ENCODE data around the gene KIAA1191. TPM values are rescaled to one million over a fixed set of nuclear protein-coding genes. Genes with fewer than 3 reads are reported as not detected.

The KIAA1191 gene
- total and polyA plus RNA-seq, 2 of the 4 experiments (the other 2 are of a cell fraction) = 114 to 124 TPM

DNA sequence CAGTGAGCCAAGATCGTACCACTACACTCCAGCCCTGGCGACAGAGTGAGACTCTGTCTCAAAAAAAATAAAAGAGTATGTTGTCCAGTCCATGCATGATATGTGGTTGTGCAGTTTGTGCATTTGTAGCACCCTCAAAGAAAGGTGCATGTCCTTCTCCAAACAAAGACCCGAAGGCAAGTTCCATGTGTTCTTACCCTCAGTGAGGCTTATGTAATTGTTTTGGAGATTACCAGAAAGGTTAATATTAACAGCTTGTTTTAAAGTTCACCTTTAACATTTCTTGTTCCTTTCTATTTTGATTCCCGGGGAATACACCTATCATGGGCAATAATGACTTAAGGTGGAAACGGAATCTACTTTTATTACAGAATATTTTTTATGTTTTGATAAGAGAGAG is 22.3 kb downstream of the KIAA1191 start:
- Histone ChIP-seq H3K27ac (ENCODE audit: insufficient read depth, low read length) (no peak overlapping the region), H2AK9ac (replicated peaks; ENCODE audit: low read depth, low read length, poor library complexity) (no peak overlapping the region), H4K5ac (ENCODE audit: low read depth, low read length) (no peak overlapping the region), H2BK5ac (ENCODE audit: low read depth, low read length, poor library complexity, severe bottlenecking) (no peak overlapping the region), H2BK15ac (ENCODE audit: low read depth, low read length) (no peak overlapping the region), H3K9me3 (ENCODE audit: control insufficient read depth, insufficient read depth, low read length) (no peaks in the 10 kb centered on the region), H3K4me2 (ENCODE audit: low read depth, low read length) (no peak overlapping the region), H4K8ac (ENCODE audit: low read depth in 2 of 2, low read length in 2 of 2) (no peak overlapping the region), H3K4me1 (ENCODE audit: control insufficient read depth, insufficient read depth, low read length) (no peaks in the 10 kb centered on the region), H3K27me3 (ENCODE audit: control insufficient read depth, insufficient read depth, low read length) (no peaks in the 10 kb centered on the region), H3K18ac (ENCODE audit: low read depth, low read length) (no peak overlapping the region), H2BK120ac (ENCODE audit: low read depth, low read length) (no peak overlapping the region), H2AFZ (replicated peaks; ENCODE audit: low read length, poor library complexity) (no peak overlapping the region), H3K23ac (ENCODE audit: low read depth, low read length) (no peak overlapping the region), H2BK20ac (ENCODE audit: low read depth, low read length) (no peak overlapping the region), H4K20me1 (ENCODE audit: insufficient read depth, low read length) (no peaks in the 10 kb centered on the region), H3K36me3 (ENCODE audit: control insufficient read depth, insufficient read depth, low read length) (peaks cover 18% of the 10 kb centered on the region), H3K9ac (ENCODE audit: low read depth, low read length) (no peak overlapping the region), H3K4me3 (ENCODE audit: insufficient read depth, low read depth, low read length) (no peak overlapping the region), H3K79me1 (ENCODE audit: low read depth in 1 of 2, low read length in 2 of 2) (no peaks in the 10 kb centered on the region), H3K56ac (ENCODE audit: extremely low read depth, insufficient read depth, low read length) (no peak overlapping the region), H3K14ac (replicated peaks; ENCODE audit: low read depth, low read length) (no peak overlapping the region), H4K91ac (ENCODE audit: insufficient read depth, low read depth, low read length) (no peak overlapping the region), H3K4ac (ENCODE audit: low read depth, low read length) (no peak overlapping the region), H3K9me1 (ENCODE audit: insufficient read depth, low read length) (no peaks in the 10 kb centered on the region), H2AK5ac (ENCODE audit: low read depth, low read length) (no peak overlapping the region)
- TF ChIP-seq, protein P1, sequence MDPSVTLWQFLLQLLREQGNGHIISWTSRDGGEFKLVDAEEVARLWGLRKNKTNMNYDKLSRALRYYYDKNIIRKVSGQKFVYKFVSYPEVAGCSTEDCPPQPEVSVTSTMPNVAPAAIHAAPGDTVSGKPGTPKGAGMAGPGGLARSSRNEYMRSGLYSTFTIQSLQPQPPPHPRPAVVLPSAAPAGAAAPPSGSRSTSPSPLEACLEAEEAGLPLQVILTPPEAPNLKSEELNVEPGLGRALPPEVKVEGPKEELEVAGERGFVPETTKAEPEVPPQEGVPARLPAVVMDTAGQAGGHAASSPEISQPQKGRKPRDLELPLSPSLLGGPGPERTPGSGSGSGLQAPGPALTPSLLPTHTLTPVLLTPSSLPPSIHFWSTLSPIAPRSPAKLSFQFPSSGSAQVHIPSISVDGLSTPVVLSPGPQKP (IDR thresholded peaks at IDR 0.05; ENCODE audit: borderline replicate concordance, low read depth, low read length) = no peak
- TF ChIP-seq CHD1 (IDR thresholded peaks at IDR 0.05; ENCODE audit: low read depth, low read length) (no peak), MAFK (IDR thresholded peaks at IDR 0.05; ENCODE audit: low read depth, low read length) (no peak), MXI1 (IDR thresholded peaks at IDR 0.05; ENCODE audit: borderline replicate concordance, low read depth, low read length) (no peak), FOS (IDR thresholded peaks at IDR 0.05; ENCODE audit: low read depth, low read length) (no peak), NFE2L2 (IDR thresholded peaks at IDR 0.05; ENCODE audit: low read depth, low read length) (no peak), MAZ (IDR thresholded peaks at IDR 0.05; ENCODE audit: borderline replicate concordance, low read depth, low read length) (no peak)
- no TSS peak for BruUV-seq (replicated peaks)
- no CpG with 5 or more reads among the region's 5 CpGs for WGBS, 2 experiments (ENCODE audit: extremely low coverage in 2 of 2, insufficient read length in 1 of 2)
- in situ Hi-C loops (cut with MboI; ENCODE audit: low sequenced_read_pairs) = loop anchor here (25.0 kb wide), 1 partner anchor 602 kb away; no protein-coding TSS in a partner anchor
- intact Hi-C loops (cut with micrococcal nuclease) = no loop called here
- ATAC-seq (ENCODE audit: low read depth) (no peak), DNase-seq (no peak)
- ChIA-PET CTCF (no interaction called here), POLR2A (ENCODE audit: unreplicated experiment) (no interaction called here)
- dilution Hi-C loops (cut with HindIII; ENCODE audit: low sequenced_read_pairs, unreplicated experiment) = no loop called here

Measured in IMR-90 (cell line).